Measurements from ENCODE around the gene THRB.

The THRB gene

GRCh38 chr3:24342275-24342674 lies 152.4 kb downstream of the THRB start:
- no peak for DNase-seq

- DNase-seq, result no peak
Measured at GRCh38 chr3:24341668-24342067, 153.0 kb downstream of the THRB start.

- no peak for DNase-seq
Measured at GRCh38 chr3:24340966-24341365, 153.7 kb downstream of the THRB start.

- no peak for DNase-seq
Measured at GRCh38 chr3:24340161-24340560, 154.5 kb downstream of the THRB start.

- no peak for DNase-seq
Measured at GRCh38 chr3:24339266-24339825, 155.3 kb downstream of the THRB start.

- DNase-seq, result no peak
Measured at GRCh38 chr3:24338409-24339130, 156.1 kb downstream of the THRB start.

GRCh38 chr3:24336101-24336500 lies 158.5 kb downstream of the THRB start:
- DNase-seq, result no peak

- no peak for DNase-seq
Measured at GRCh38 chr3:24332092-24332491, 162.6 kb downstream of the THRB start.

GRCh38 chr3:24323272-24323671 lies 171.4 kb downstream of the THRB start:
- no peak for DNase-seq

GRCh38 chr3:24320601-24321000 lies 174.0 kb downstream of the THRB start:
- no peak for DNase-seq

- DNase-seq, result no peak
Measured at GRCh38 chr3:24318677-24319287, 175.9 kb downstream of the THRB start.

GRCh38 chr3:24316887-24317383 lies 177.7 kb downstream of the THRB start:
- no peak for DNase-seq

GRCh38 chr3:24315971-24316370 lies 178.7 kb downstream of the THRB start:
- no peak for DNase-seq

GRCh38 chr3:24315356-24315755 lies 179.3 kb downstream of the THRB start:
- DNase-seq, result no peak

GRCh38 chr3:24311881-24312280 lies 182.8 kb downstream of the THRB start:
- no peak for DNase-seq

- no peak for DNase-seq
Measured at GRCh38 chr3:24310887-24311286, 183.8 kb downstream of the THRB start.

- no peak for DNase-seq
Measured at GRCh38 chr3:24306518-24306917, 188.1 kb downstream of the THRB start.

- no peak for DNase-seq
Measured at GRCh38 chr3:24305795-24306467, 188.7 kb downstream of the THRB start.

- DNase-seq, result no peak
Measured at GRCh38 chr3:24303057-24303754, 191.4 kb downstream of the THRB start.

- no peak for DNase-seq
Measured at GRCh38 chr3:24302396-24302795, 192.3 kb downstream of the THRB start.

GRCh38 chr3:24300949-24301348 lies 193.7 kb downstream of the THRB start:
- no peak for DNase-seq

GRCh38 chr3:24299806-24300626 lies 194.6 kb downstream of the THRB start:
- DNase-seq, result no peak
